WTC11 (cell line): ENCODE results near the gene UCP3.

Experiments used
- ATF2 ChIP-seq: sonication (generic); formaldehyde crosslinking; IDR thresholded peaks from 2 replicates; pipeline ENCODE4 v1.8.1; 2022; ENCODE audit warnings: low read depth, missing genetic modification reagents, borderline replicate concordance
- CTCF ChIP-seq: fragments of 200-600 bp; IDR thresholded peaks from 2 replicates; pipeline ENCODE4 v1.8.0; 2022; ENCODE audit warnings: antibody characterized with exemption
- ELF4 ChIP-seq: sonication (generic); formaldehyde crosslinking; IDR thresholded peaks from 2 replicates; pipeline ENCODE4 v1.8.1; 2022; ENCODE audit warnings: low read depth, mild to moderate bottlenecking, moderate library complexity, missing genetic modification reagents
- FOXP4 ChIP-seq: sonication (generic); formaldehyde crosslinking; IDR thresholded peaks from 2 replicates; pipeline ENCODE4 v1.8.0; 2022; ENCODE audit warnings: mild to moderate bottlenecking, missing genetic modification reagents
- GRHL2 ChIP-seq: fragments of 250-450 bp; sonication (Bioruptor Pico); IDR thresholded peaks from 2 replicates; pipeline ENCODE4 v1.8.0; 2022; ENCODE audit warnings: mild to moderate bottlenecking, moderate library complexity; ENCODE audit not compliant: insufficient replicate concordance, severe bottlenecking
- HMGXB4 ChIP-seq: sonication (generic); formaldehyde crosslinking; IDR thresholded peaks from 2 replicates; pipeline ENCODE4 v1.8.1; 2023; ENCODE audit warnings: mild to moderate bottlenecking, moderate library complexity, missing genetic modification reagents
- MAX ChIP-seq: sonication (generic); formaldehyde crosslinking; IDR thresholded peaks from 2 replicates; pipeline ENCODE4 v1.8.0; 2022; ENCODE audit warnings: mild to moderate bottlenecking, missing genetic modification reagents
- NFE2L1 ChIP-seq: sonication (generic); formaldehyde crosslinking; IDR thresholded peaks from 2 replicates; pipeline ENCODE4 v1.8.1; 2023; ENCODE audit warnings: missing genetic modification reagents
- NR1H2 ChIP-seq: sonication (generic); formaldehyde crosslinking; IDR thresholded peaks from 2 replicates; pipeline ENCODE4 v1.9.0; 2021; ENCODE audit warnings: mild to moderate bottlenecking, moderate library complexity, missing genetic modification reagents
- PRDM15 ChIP-seq: sonication (generic); formaldehyde crosslinking; IDR thresholded peaks from 2 replicates; pipeline ENCODE4 v1.8.0; 2022; ENCODE audit warnings: missing genetic modification reagents
- SMAD3 ChIP-seq: sonication (generic); formaldehyde crosslinking; IDR thresholded peaks from 2 replicates; pipeline ENCODE4 v1.8.0; 2022; ENCODE audit warnings: missing genetic modification reagents, mild to moderate bottlenecking, borderline replicate concordance
- TCF7 ChIP-seq: sonication (generic); formaldehyde crosslinking; IDR thresholded peaks from 2 replicates; pipeline ENCODE4 v1.8.0; 2022; ENCODE audit warnings: mild to moderate bottlenecking, low read depth, missing genetic modification reagents, moderate library complexity
- ZNF263 ChIP-seq: sonication (generic); formaldehyde crosslinking; IDR thresholded peaks from 2 replicates; pipeline ENCODE4 v1.8.1; 2022; ENCODE audit warnings: low read depth, mild to moderate bottlenecking, moderate library complexity, missing genetic modification reagents
- ZNF317 ChIP-seq: sonication (generic); formaldehyde crosslinking; IDR thresholded peaks from 2 replicates; pipeline ENCODE4 v1.8.1; 2023; ENCODE audit warnings: low read depth, mild to moderate bottlenecking, moderate library complexity, missing genetic modification reagents, borderline replicate concordance

- TF ChIP-seq CTCF (no peak), HMGXB4 (CRISPR knock-in tag) (no peak), TCF7 (no peak), GRHL2 (CRISPR knock-in tag) (no peak), SMAD3 (no peak), NFE2L1 (CRISPR knock-in tag) (0 out of 2 replicates have a peak, but pooled peaks have one; percentile 33), ELF4 (CRISPR knock-in tag) (no peak), NR1H2 (CRISPR knock-in tag) (no peak), ZNF317 (no peak), ATF2 (CRISPR knock-in tag) (no peak), PRDM15 (CRISPR knock-in tag) (no peak), ZNF263 (no peak), MAX (CRISPR knock-in tag) (no peak), FOXP4 (CRISPR knock-in tag) (peak; percentile 59; the same call in 1 of the 2 replicates)
These were observed 26.3 kb downstream of the UCP3 start, which contains the start of gene UCP2 for GRCh38 chr11:73982595-73982989.
